GM12878 (cell line): ENCODE measurements around the gene CALML4. TPM values are rescaled to one million over a fixed set of nuclear protein-coding genes. Genes with fewer than 3 reads are reported as not detected.

ENCODE experiments used
- ATAC-seq: fragments of 200-7000 bp; cut with Tn5 transposase; 3 replicates; pipeline ENCODE4 v1.9.1; 2020; ENCODE audit warnings: mild to moderate bottlenecking, moderate library complexity
- BruUV-seq: library from RNA; stranded (reverse); fragments of 400-500 nt; replicated peaks from 2 replicates; lab custom pipeline; 2021; lab: Mats Ljungman, UMichigan
- CTCF ChIA-PET: fragments of 300-600 bp; sonication (Branson Sonifier 250); formaldehyde crosslinking; extraction: SDS; loops from one replicate; lab custom pipeline; 2021; ENCODE audit warnings: inconsistent platforms; lab: Yijun Ruan, JAX
- POLR2A ChIA-PET: fragments of 350-600 bp; formaldehyde crosslinking; extraction: SDS; loops from one replicate; lab custom pipeline; 2021; ENCODE audit warnings: inconsistent platforms; lab: Charles Lee
- RAD21 ChIA-PET: fragments of 300-600 bp; sonication (Branson Sonifier 250); formaldehyde crosslinking; loops from one replicate; lab custom pipeline; 2023; ENCODE audit warnings: antibody characterized with exemption; ENCODE audit not compliant: unreplicated experiment; lab: Charles Lee
- SMC1A ChIA-PET: fragments of 300-600 bp; sonication (Branson Sonifier 250); formaldehyde crosslinking; loops from one replicate; lab custom pipeline; 2023; ENCODE audit not compliant: unreplicated experiment, uncharacterized antibody; lab: Charles Lee
- DNase-seq: peaks from one replicate; pipeline ENCODE4 v3.0.0-alpha.2; 2011; ENCODE audit warnings: low read depth, low spot score
- FAIRE-seq: peaks from 3 replicates; lab custom pipeline; 2011; peaks lifted over from hg19 to GRCh38; lab: Jason Lieb, UNC
- H2AFZ ChIP-seq: 2 replicates; pipeline ENCODE4 v1.6.0; 2011; ENCODE audit warnings: low read depth, low read length, control low read depth; ENCODE audit not compliant: control insufficient read depth
- H3K27ac ChIP-seq: 2 replicates; pipeline ENCODE4 v1.5.1; 2011; ENCODE audit warnings: control low read depth; ENCODE audit not compliant: control insufficient read depth, insufficient read depth
- H3K27me3 ChIP-seq, 2 experiments: replicated peaks in 1 of 2; 2 replicates each; pipeline versions ENCODE4 v1.6.0 to v1.6.1; 2011; ENCODE audit warnings: low read length in 1 of 2; ENCODE audit not compliant: control insufficient read depth in 2 of 2, insufficient read depth in 2 of 2
- H3K36me3 ChIP-seq, 2 experiments: 2 replicates each; pipeline ENCODE4 v1.5.1; 2011; ENCODE audit warnings: low read length in 1 of 2; ENCODE audit not compliant: control insufficient read depth in 2 of 2, insufficient read depth in 2 of 2
- H3K4me1 ChIP-seq: 2 replicates; pipeline ENCODE4 v1.6.1; 2011; ENCODE audit warnings: mild to moderate bottlenecking, low read length, moderate library complexity, mixed read lengths; ENCODE audit not compliant: control insufficient read depth, insufficient read depth
- H3K4me2 ChIP-seq: 2 replicates; pipeline ENCODE4 v1.6.0; 2011; ENCODE audit warnings: control low read depth; ENCODE audit not compliant: control insufficient read depth, insufficient read depth
- H3K4me3 ChIP-seq: fragments of 200-600 bp; sonication (generic); 2 replicates; pipeline ENCODE4 v1.5.1; 2016
- H3K79me2 ChIP-seq: 2 replicates; pipeline ENCODE4 v1.6.0; 2011; ENCODE audit warnings: low read length; ENCODE audit not compliant: control insufficient read depth, insufficient read depth
- H3K9ac ChIP-seq: 2 replicates; pipeline ENCODE4 v1.8.0; 2011; ENCODE audit warnings: low read length, control low read depth, mixed read lengths; ENCODE audit not compliant: control insufficient read depth, insufficient read depth
- H3K9me3 ChIP-seq: replicated peaks from 3 replicates; pipeline ENCODE4 v1.5.1; 2011; ENCODE audit warnings: mild to moderate bottlenecking, low read length; ENCODE audit not compliant: control insufficient read depth, insufficient read depth
- H4K20me1 ChIP-seq: 2 replicates; pipeline ENCODE4 v1.6.0; 2011; ENCODE audit not compliant: control insufficient read depth, insufficient read depth
- CBFB ChIP-seq: IDR thresholded peaks from 2 replicates; pipeline ENCODE4 v1.6.1; 2016; ENCODE audit warnings: antibody characterized with exemption, low read depth
- CHD1 ChIP-seq: IDR thresholded peaks from 2 replicates; pipeline ENCODE4 v1.6.1; 2012; ENCODE audit warnings: low read depth, low read length, improper control_type of control experiment
- DPF2 ChIP-seq: fragments of 450-650 bp; IDR thresholded peaks from 2 replicates; pipeline ENCODE4 v1.6.1; 2017; ENCODE audit warnings: mild to moderate bottlenecking
- EZH2 ChIP-seq: IDR thresholded peaks from 2 replicates; pipeline ENCODE4 v1.6.1; 2012; ENCODE audit warnings: low read depth, mild to moderate bottlenecking, control low read depth, inconsistent platforms, low read length, borderline replicate concordance; ENCODE audit not compliant: control insufficient read depth
- IKZF1 ChIP-seq: fragments of 450-650 bp; conservative IDR thresholded peaks from 2 replicates; pipeline ENCODE4 v1.6.1; 2017; ENCODE audit warnings: antibody characterized with exemption, mild to moderate bottlenecking
- MYC ChIP-seq: IDR thresholded peaks from 2 replicates; pipeline ENCODE4 v1.6.1; 2011; ENCODE audit warnings: mild to moderate bottlenecking, low read length, moderate library complexity, inconsistent platforms; ENCODE audit not compliant: insufficient read depth, insufficient replicate concordance, insufficient read length, severe bottlenecking
- PAX8 ChIP-seq: fragments of 450-650 bp; IDR thresholded peaks from 2 replicates; pipeline ENCODE4 v1.6.1; 2017; ENCODE audit warnings: mild to moderate bottlenecking, moderate library complexity
- TCF12 ChIP-seq: IDR thresholded peaks from 2 replicates; pipeline ENCODE4 v1.6.1; 2011; ENCODE audit warnings: low read depth, mild to moderate bottlenecking, low read length
- ZNF207 ChIP-seq: fragments of 450-650 bp; IDR thresholded peaks from 2 replicates; pipeline ENCODE4 v1.6.1; 2014; ENCODE audit warnings: antibody characterized with exemption, mild to moderate bottlenecking, borderline replicate concordance
- ZNF217 ChIP-seq: fragments of 450-650 bp; IDR thresholded peaks from 2 replicates; pipeline ENCODE4 v1.6.1; 2017; ENCODE audit warnings: antibody characterized with exemption, mild to moderate bottlenecking
- ZNF687 ChIP-seq: fragments of 450-650 bp; IDR thresholded peaks from 2 replicates; pipeline ENCODE4 v1.6.1; 2017; ENCODE audit warnings: mild to moderate bottlenecking, moderate library complexity
- ZZZ3 ChIP-seq: IDR thresholded peaks from 2 replicates; pipeline ENCODE4 v1.6.1; 2011; ENCODE audit warnings: low read depth; ENCODE audit not compliant: control insufficient read depth, insufficient read length
- WGBS: methylation state at CpG from one replicate; pipeline ENCODE4 v1.1.6; 2016; ENCODE audit warnings: low lambda C conversion rate; ENCODE audit not compliant: insufficient replicate concordance, insufficient coverage; ENCODE audit errors: missing lambda C conversion rate; 5-methylcytosine and 5-hydroxymethylcytosine counted together
- in situ Hi-C: fragments of 300-500 bp; cut with MboI; formaldehyde crosslinking; loops from 9 replicates; pipeline ENCODE4 v1.14.3; 2018; ENCODE audit warnings: mixed read lengths
- intact Hi-C: fragments of 100-400 bp; cut with micrococcal nuclease; formaldehyde crosslinking; loops from one replicate; pipeline ENCODE4 v1.14.2; 2022; ENCODE audit not compliant: unreplicated experiment
- polyA plus RNA-seq, 11 experiments: library from polyadenylated mRNA; depleted of rRNA in 4 of 11; unstranded in 6 of 11; stranded (reverse) in 5 of 11; fragments of >200 nt; fragmentation: Nextera tagmentation in 4 of 11; fragmentation: Illumina TruSeq in 1 of 11; extraction: Ambion mirVana in 4 of 11; extraction: Trizol in 1 of 11; gene quantifications; 1 replicate in 1 of 11; 2 replicates in 10 of 11; pipeline versions ENCODE4 v1.2.1 to v1.2.3, GENCODE V29; 2011 to 2016; ENCODE audit warnings: inconsistent platforms in 2 of 11, missing spikeins in 2 of 11, low read depth in 1 of 11
- total RNA-seq, 4 experiments: library from RNA; depleted of rRNA in 3 of 4; stranded (reverse); fragments of >200 nt in 3 of 4; fragmentation: Illumina TruSeq in 1 of 4; extraction: Trizol in 1 of 4; gene quantifications; 2 replicates each; pipeline versions ENCODE4 v1.2.1 to v1.2.3, GENCODE V29; 2013 to 2021

The CALML4 gene
- total and polyA plus RNA-seq, 10 of the 15 experiments (the other 5 are each of a cell fraction or from before 2014, with no cell fraction given): 1.7 to 15.9 (median 5.1) TPM

- TF ChIP-seq ZNF687 (no peak), PAX8 (no peak), EZH2 (no peak), DPF2 (no peak)
Measured at GRCh38 chr15:68176601-68177000, 28.5 kb downstream of the CALML4 start (continued).

GRCh38 chr15:68175526-68175925 lies 29.6 kb downstream of the CALML4 start:
- 95% methylated on average over 2 of the region's 2 CpGs for WGBS
- DNase-seq: no peak

More at GRCh38 chr15:68175526-68175925, 29.6 kb downstream of the CALML4 start:
- ChIA-PET RAD21 (interaction anchor here (0.6 kb wide), 1 partner anchor 13 kb away, joined by 3 read pairs; no protein-coding TSS in a partner anchor), CTCF (interaction anchor here (0.8 to 1.6 kb wide), 4 partner anchors 11 to 169 kb away, joined by 3 to 6 read pairs (median 3); no protein-coding TSS in a partner anchor), POLR2A (no interaction called here), SMC1A (interaction anchor here (1.4 to 2.2 kb wide), 2 partner anchors 10 to 12 kb away, joined by 4 to 14 read pairs; no protein-coding TSS in a partner anchor)
- Histone ChIP-seq H3K4me1 (no peaks in the 10 kb centered on the region), H4K20me1 (peaks cover 3% of the 10 kb centered on the region; the same call in 1 of the 2 replicates), H3K4me2 (no peak overlapping the region), H3K27ac (no peak overlapping the region), H2AFZ (no peak overlapping the region), H3K27me3 (no peaks in the 10 kb centered on the region), H3K9ac (no peak overlapping the region), H3K4me3 (no peak overlapping the region), H3K79me2 (no peaks in the 10 kb centered on the region), H3K9me3 (no peaks in the 10 kb centered on the region), H3K36me3 (peaks cover 3 to 22% of the 10 kb centered on the region in 2 experiments)
- ATAC-seq: no peak
- FAIRE-seq: no peak
- no peak for TF ChIP-seq ZNF207
- no peak for TF ChIP-seq ZZZ3
- no peak for TF ChIP-seq TCF12
- no peak for TF ChIP-seq MYC
- TF ChIP-seq IKZF1: no peak
- TF ChIP-seq CBFB: no peak
- no peak for TF ChIP-seq ZNF217
- no peak for TF ChIP-seq CHD1
- in situ Hi-C loops: no loop called here
- no TSS peak for BruUV-seq
- intact Hi-C loops: no loop called here
